Measurements from ENCODE around the gene DOCK2. TPM values are rescaled to one million over a fixed set of nuclear protein-coding genes. Genes with fewer than 3 reads are reported as not detected.

The DOCK2 gene
- total RNA-seq, 2 experiments from 2014 or later = 161 to 205 TPM

DNA sequence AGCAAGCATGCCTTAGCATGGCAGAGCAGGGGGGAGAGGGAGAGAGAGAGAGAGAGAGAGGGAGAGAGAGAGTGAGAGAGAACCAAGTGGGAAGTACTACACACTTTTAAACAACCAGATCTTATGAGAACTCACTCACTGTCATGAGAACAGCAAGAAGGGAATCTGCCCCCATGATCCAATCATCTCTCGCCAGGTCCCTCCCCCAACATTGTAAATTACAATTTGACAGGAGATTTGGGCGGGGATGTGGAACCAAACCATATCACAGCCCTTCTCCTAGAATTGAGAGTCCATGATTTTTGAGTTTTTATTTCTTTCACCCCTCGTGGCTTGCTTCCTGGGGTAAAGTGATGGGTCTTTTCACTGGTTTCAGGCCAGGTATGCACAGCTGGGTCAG, 98.8 kb downstream of the DOCK2 start:
- ChIA-PET CTCF (ENCODE audit: unreplicated experiment) (no interaction called here), POLR2A (interaction anchor here (0.6 kb wide), 1 partner anchor 17 kb away, joined by 3 read pairs; no protein-coding TSS in a partner anchor)
- no peak for DNase-seq (ENCODE audit: low spot score)
- no peaks in the 10 kb centered on the region for H3K9me2 ChIP-seq (ENCODE audit: insufficient read depth, low read length)
- H3K4me2 ChIP-seq (ENCODE audit: low read length) = no peak overlapping the region
- no peak overlapping the region for H3K27ac ChIP-seq (ENCODE audit: low read depth, low read length, poor library complexity, severe bottlenecking)
- peaks cover 5% of the 10 kb centered on the region; the same call in 1 of the 2 replicates for H3K79me2 ChIP-seq (ENCODE audit: insufficient read depth, low read depth, low read length)
- no peaks in the 10 kb centered on the region for H3K4me1 ChIP-seq (ENCODE audit: insufficient read depth, low read length, poor library complexity, severe bottlenecking)
- no peak overlapping the region for H3K4me3 ChIP-seq (ENCODE audit: low read depth, low read length, poor library complexity, severe bottlenecking)
- no peak for TF ChIP-seq EZH2phosphoT487 (IDR thresholded peaks at IDR 0.05; ENCODE audit: borderline replicate concordance, low read depth, low read length)
- TF ChIP-seq, protein P1, sequence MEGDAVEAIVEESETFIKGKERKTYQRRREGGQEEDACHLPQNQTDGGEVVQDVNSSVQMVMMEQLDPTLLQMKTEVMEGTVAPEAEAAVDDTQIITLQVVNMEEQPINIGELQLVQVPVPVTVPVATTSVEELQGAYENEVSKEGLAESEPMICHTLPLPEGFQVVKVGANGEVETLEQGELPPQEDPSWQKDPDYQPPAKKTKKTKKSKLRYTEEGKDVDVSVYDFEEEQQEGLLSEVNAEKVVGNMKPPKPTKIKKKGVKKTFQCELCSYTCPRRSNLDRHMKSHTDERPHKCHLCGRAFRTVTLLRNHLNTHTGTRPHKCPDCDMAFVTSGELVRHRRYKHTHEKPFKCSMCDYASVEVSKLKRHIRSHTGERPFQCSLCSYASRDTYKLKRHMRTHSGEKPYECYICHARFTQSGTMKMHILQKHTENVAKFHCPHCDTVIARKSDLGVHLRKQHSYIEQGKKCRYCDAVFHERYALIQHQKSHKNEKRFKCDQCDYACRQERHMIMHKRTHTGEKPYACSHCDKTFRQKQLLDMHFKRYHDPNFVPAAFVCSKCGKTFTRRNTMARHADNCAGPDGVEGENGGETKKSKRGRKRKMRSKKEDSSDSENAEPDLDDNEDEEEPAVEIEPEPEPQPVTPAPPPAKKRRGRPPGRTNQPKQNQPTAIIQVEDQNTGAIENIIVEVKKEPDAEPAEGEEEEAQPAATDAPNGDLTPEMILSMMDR (conservative IDR thresholded peaks at IDR 0.05; ENCODE audit: low read length) = no peak
- BruUV-seq (replicated peaks) = no TSS peak
- H2AFZ ChIP-seq (ENCODE audit: low read length) = no peak overlapping the region
- intact Hi-C loops (cut with micrococcal nuclease; ENCODE audit: unreplicated experiment) = no loop called here
- peaks cover 8% of the 10 kb centered on the region; the same call in 1 of the 2 replicates for H3K9me3 ChIP-seq (ENCODE audit: low read length)
- H3K36me3 ChIP-seq (ENCODE audit: insufficient read depth, low read length) = peaks cover 97% of the 10 kb centered on the region
- no peaks in the 10 kb centered on the region for H4K20me1 ChIP-seq (ENCODE audit: insufficient read depth, low read length)

DNA sequence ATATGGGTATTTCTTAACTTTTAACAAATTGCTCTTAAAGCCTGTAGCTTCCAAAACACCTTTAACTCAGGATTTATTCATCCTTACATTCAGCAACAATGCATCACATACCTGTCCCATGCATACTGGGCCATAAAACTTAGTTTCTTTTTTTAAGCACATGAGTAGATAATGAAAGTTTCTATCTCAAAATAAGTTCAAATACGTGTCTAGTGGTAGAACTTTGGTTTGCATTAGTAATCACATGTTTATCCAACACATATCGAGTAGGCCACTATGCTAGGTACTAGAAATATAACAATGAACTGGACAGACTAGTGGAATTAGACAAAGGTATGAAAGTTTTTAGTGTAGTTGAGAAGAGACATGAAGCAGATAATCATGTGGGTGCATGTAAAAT, 99.6 kb downstream of the DOCK2 start:
- ChIA-PET POLR2A (interaction anchor here (0.9 kb wide), 1 partner anchor 9 kb away, joined by 6 read pairs; no protein-coding TSS in a partner anchor), CTCF (ENCODE audit: unreplicated experiment) (no interaction called here)
- Histone ChIP-seq H3K79me2 (ENCODE audit: insufficient read depth, low read depth, low read length) (peaks cover 5% of the 10 kb centered on the region; the same call in 1 of the 2 replicates), H4K20me1 (ENCODE audit: insufficient read depth, low read length) (no peaks in the 10 kb centered on the region), H2AFZ (ENCODE audit: low read length) (no peak overlapping the region), H3K36me3 (ENCODE audit: insufficient read depth, low read length) (peaks cover 96% of the 10 kb centered on the region), H3K4me3 (ENCODE audit: low read depth, low read length, poor library complexity, severe bottlenecking) (no peak overlapping the region), H3K9me3 (ENCODE audit: low read length) (peaks cover 8% of the 10 kb centered on the region; the same call in 1 of the 2 replicates), H3K9me2 (ENCODE audit: insufficient read depth, low read length) (no peaks in the 10 kb centered on the region), H3K27ac (ENCODE audit: low read depth, low read length, poor library complexity, severe bottlenecking) (no peak overlapping the region), H3K4me2 (ENCODE audit: low read length) (no peak overlapping the region), H3K4me1 (ENCODE audit: insufficient read depth, low read length, poor library complexity, severe bottlenecking) (no peaks in the 10 kb centered on the region)
- intact Hi-C loops (cut with micrococcal nuclease; ENCODE audit: unreplicated experiment) = no loop called here
- BruUV-seq (replicated peaks) = no TSS peak
- DNase-seq (ENCODE audit: low spot score) = no peak
- TF ChIP-seq, protein P1 (conservative IDR thresholded peaks at IDR 0.05; ENCODE audit: low read length) = no peak
- no peak for TF ChIP-seq EZH2phosphoT487 (IDR thresholded peaks at IDR 0.05; ENCODE audit: borderline replicate concordance, low read depth, low read length)

DNA sequence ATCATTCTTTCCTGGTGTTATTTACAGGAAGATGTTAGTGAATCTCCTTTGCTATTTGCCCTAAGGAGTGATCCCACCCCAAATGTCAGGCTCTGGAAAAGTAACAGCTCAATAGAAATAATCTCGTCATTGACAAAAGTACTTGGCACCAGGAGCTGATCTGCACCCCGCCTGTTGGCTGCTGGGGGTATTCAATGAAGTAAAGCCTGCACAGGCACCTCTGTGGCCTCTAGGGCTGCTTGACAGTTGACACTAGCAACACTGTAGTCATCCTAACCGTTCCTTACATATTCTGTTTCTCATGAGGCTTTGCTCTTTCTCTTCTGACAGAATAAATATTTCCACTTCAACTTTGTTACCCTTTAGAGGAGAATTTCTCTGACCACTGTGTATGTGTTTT, 103.4 kb downstream of the DOCK2 start:
- ChIA-PET CTCF (ENCODE audit: unreplicated experiment) (no interaction called here), POLR2A (interaction anchor here (0.6 kb wide), 1 partner anchor 12 kb away, joined by 3 read pairs; no protein-coding TSS in a partner anchor)

More for the DNA sequence above, 103.4 kb downstream of the DOCK2 start:
- BruUV-seq (replicated peaks) = no TSS peak
- Histone ChIP-seq H3K79me2 (ENCODE audit: insufficient read depth, low read depth, low read length) (no peaks in the 10 kb centered on the region), H3K4me1 (ENCODE audit: insufficient read depth, low read length, poor library complexity, severe bottlenecking) (no peaks in the 10 kb centered on the region), H3K27ac (ENCODE audit: low read depth, low read length, poor library complexity, severe bottlenecking) (no peak overlapping the region), H3K9me3 (ENCODE audit: low read length) (no peaks in the 10 kb centered on the region), H2AFZ (ENCODE audit: low read length) (no peak overlapping the region), H3K4me2 (ENCODE audit: low read length) (no peak overlapping the region), H4K20me1 (ENCODE audit: insufficient read depth, low read length) (no peaks in the 10 kb centered on the region), H3K9me2 (ENCODE audit: insufficient read depth, low read length) (no peaks in the 10 kb centered on the region), H3K36me3 (ENCODE audit: insufficient read depth, low read length) (peaks cover 95% of the 10 kb centered on the region), H3K4me3 (ENCODE audit: low read depth, low read length, poor library complexity, severe bottlenecking) (no peak overlapping the region)
- no peak for DNase-seq (ENCODE audit: low spot score)
- TF ChIP-seq, protein P1 (conservative IDR thresholded peaks at IDR 0.05; ENCODE audit: low read length) = no peak
- TF ChIP-seq EZH2phosphoT487 (IDR thresholded peaks at IDR 0.05; ENCODE audit: borderline replicate concordance, low read depth, low read length) = no peak
- intact Hi-C loops (cut with micrococcal nuclease; ENCODE audit: unreplicated experiment) = no loop called here

Measured in OCI-LY7 (cell line).